Endothelial cell of umbilical vein (primary cell): ENCODE data around the gene UNC119. TPM values are rescaled to one million over a fixed set of nuclear protein-coding genes. Genes with fewer than 3 reads are reported as not detected.

Experiments used
- BruUV-seq: library from RNA; stranded (reverse); fragments of 400-500 nt; replicated peaks from 2 replicates; lab custom pipeline; 2021; lab: Mats Ljungman, UMichigan
- CTCF ChIA-PET: fragments of 300-600, 350-600 bp; sonication (Branson Sonifier 250); formaldehyde crosslinking; loops from one replicate; lab custom pipeline; 2021; ENCODE audit warnings: antibody characterized with exemption, inconsistent platforms; lab: Charles Lee
- POLR2A ChIA-PET: fragments of 300-600, 350-600 bp; sonication (Branson Sonifier 250); formaldehyde crosslinking; loops from one replicate; lab custom pipeline; 2021; ENCODE audit warnings: antibody characterized with exemption, inconsistent platforms; lab: Charles Lee
- DNase-seq: peaks from one replicate; pipeline ENCODE4 v3.0.0-alpha.2; 2011; ENCODE audit warnings: low read depth, low spot score
- FAIRE-seq: peaks from 2 replicates; lab custom pipeline; 2011; peaks lifted over from hg19 to GRCh38; lab: Jason Lieb, UNC
- H2AFZ ChIP-seq: 2 replicates; pipeline ENCODE4 v1.6.0; 2012; ENCODE audit warnings: low read depth, low read length, control low read depth, inconsistent platforms
- H3K27ac ChIP-seq: 2 replicates; pipeline ENCODE4 v1.5.1; 2011; ENCODE audit warnings: low read depth, mild to moderate bottlenecking, control low read depth, low read length, moderate library complexity; ENCODE audit not compliant: insufficient read depth
- H3K27me3 ChIP-seq, 2 experiments: 2 replicates each; pipeline versions ENCODE4 v1.6.0 to v1.6.1; 2011; ENCODE audit warnings: low read length in 2 of 2, mixed read lengths in 1 of 2; ENCODE audit not compliant: control insufficient read depth in 2 of 2, insufficient read depth in 2 of 2
- H3K36me3 ChIP-seq, 2 experiments: 2 replicates in 1 of 2; 3 replicates in 1 of 2; pipeline ENCODE4 v1.5.1; 2011; ENCODE audit warnings: low read length in 2 of 2, mild to moderate bottlenecking in 1 of 2, moderate library complexity in 1 of 2; ENCODE audit not compliant: control insufficient read depth in 2 of 2, insufficient read depth in 2 of 2; ENCODE audit errors: extremely low read depth in 1 of 2
- H3K4me1 ChIP-seq: 3 replicates; pipeline ENCODE4 v1.5.1; 2011; ENCODE audit warnings: mild to moderate bottlenecking, low read length; ENCODE audit not compliant: control insufficient read depth, insufficient read depth; ENCODE audit errors: extremely low read depth
- H3K4me2 ChIP-seq: 2 replicates; pipeline ENCODE4 v1.6.1; 2011; ENCODE audit warnings: low read length, control low read depth, mixed read lengths; ENCODE audit not compliant: insufficient read depth
- H3K4me3 ChIP-seq, 3 experiments: fragments of 200-600 bp in 1 of 3; sonication (generic), shearing (Covaris generic) in 1 of 3; replicated peaks in 1 of 3; 2 replicates each; pipeline ENCODE4 v1.5.1; 2011 to 2016; ENCODE audit warnings: control low read depth in 3 of 3, low read length in 3 of 3, mild to moderate bottlenecking in 2 of 3, inconsistent platforms in 1 of 3, low read depth in 1 of 3, moderate library complexity in 1 of 3; ENCODE audit not compliant: insufficient read depth in 1 of 3
- H3K79me2 ChIP-seq: 2 replicates; pipeline ENCODE4 v1.6.0; 2012; ENCODE audit warnings: low read length, inconsistent platforms; ENCODE audit not compliant: control insufficient read depth, insufficient read depth
- H3K9ac ChIP-seq: replicated peaks from 2 replicates; pipeline ENCODE3; 2011; ENCODE audit warnings: low read length, control low read depth; ENCODE audit not compliant: insufficient read depth; ENCODE audit errors: extremely low read depth
- H3K9me1 ChIP-seq: replicated peaks from 3 replicates; pipeline ENCODE4 v1.6.0; 2011; ENCODE audit warnings: mild to moderate bottlenecking, low read length; ENCODE audit not compliant: control insufficient read depth, insufficient read depth; ENCODE audit errors: extremely low read depth
- H3K9me3 ChIP-seq: replicated peaks from 2 replicates; pipeline ENCODE4 v1.5.1; 2012; ENCODE audit warnings: low read length, inconsistent platforms; ENCODE audit not compliant: control insufficient read depth, insufficient read depth
- H4K20me1 ChIP-seq: replicated peaks from 2 replicates; pipeline ENCODE3; 2011; ENCODE audit warnings: mild to moderate bottlenecking, low read length; ENCODE audit not compliant: control insufficient read depth, insufficient read depth; ENCODE audit errors: extremely low read depth
- EZH2 ChIP-seq: IDR thresholded peaks from 2 replicates; pipeline ENCODE4 v1.6.1; 2012; ENCODE audit warnings: borderline replicate concordance, low read depth, mild to moderate bottlenecking, moderate library complexity, low read length, inconsistent platforms; ENCODE audit not compliant: severe bottlenecking
- FOS ChIP-seq: IDR thresholded peaks from 2 replicates; pipeline ENCODE4 v1.6.1; 2011; ENCODE audit warnings: mild to moderate bottlenecking, low read length, moderate library complexity, borderline replicate concordance; ENCODE audit not compliant: insufficient read depth
- JUN ChIP-seq: IDR thresholded peaks from 2 replicates; pipeline ENCODE4 v1.6.1; 2011; ENCODE audit warnings: borderline replicate concordance, low read depth; ENCODE audit not compliant: insufficient read length, insufficient read depth
- MYC ChIP-seq: IDR thresholded peaks from one replicate; pipeline ENCODE4 v1.6.1; 2011; ENCODE audit warnings: mild to moderate bottlenecking, low read depth, low read length
- POLR2AphosphoS5 ChIP-seq: IDR thresholded peaks from 2 replicates; pipeline ENCODE4 v1.6.1; 2012; ENCODE audit warnings: low read depth, mild to moderate bottlenecking, control low read depth, low read length, moderate library complexity; ENCODE audit not compliant: insufficient read depth
- dilution Hi-C: fragments of 300-500 bp; cut with MboI; formaldehyde crosslinking; loops from one replicate; pipeline ENCODE4 v1.15.0; 2019; ENCODE audit warnings: low sequenced_read_pairs; ENCODE audit not compliant: extremely low pct_ligation_motif_present
- intact Hi-C: fragments of 100-400 bp; cut with micrococcal nuclease; formaldehyde crosslinking; loops from one replicate; pipeline ENCODE4 v1.10.0; 2022
- polyA plus RNA-seq, 4 experiments: library from polyadenylated mRNA; depleted of rRNA in 3 of 4; stranded (reverse) in 3 of 4; unstranded in 1 of 4; fragments of >200 nt; gene quantifications; 2 replicates each; pipeline versions ENCODE4 v1.2.1 to v1.2.3, GENCODE V29; 2011 to 2012; ENCODE audit warnings: missing spikeins in 1 of 4
- total RNA-seq: library from RNA; stranded (reverse); gene quantifications from 2 replicates; pipeline ENCODE4 v1.2.3, GENCODE V29; 2021
- TF ChIP-seq, protein P1 (sequence below): IDR thresholded peaks from 2 replicates; pipeline ENCODE4 v1.6.1; 2011; ENCODE audit not compliant: insufficient read depth, insufficient read length
- TF ChIP-seq, protein P2 (sequence below), 2 donors: IDR thresholded peaks; 1 replicate in 1 of 2; 2 replicates in 1 of 2; pipeline ENCODE4 v1.5.1; 2011; ENCODE audit warnings: low read length in 2 of 2, mild to moderate bottlenecking in 2 of 2, moderate library complexity in 2 of 2, control low read depth in 1 of 2, inconsistent platforms in 1 of 2, low read depth in 1 of 2; ENCODE audit not compliant: insufficient read depth in 1 of 2; ENCODE audit errors: extremely low read depth in 1 of 2

Gene UNC119
- total and polyA plus RNA-seq, 2 donors (not counting 3 experiments of a cell fraction or from before 2014, with no cell fraction given), result 26.3 to 67.8 TPM

- no peak within 1 kb of the TSS for H3K9ac ChIP-seq
- no peaks in the 10 kb centered on the region for H4K20me1 ChIP-seq
- ChIA-PET POLR2A (no interaction called here), CTCF (interaction anchor here (0.8 to 1.1 kb wide), 2 partner anchors 11 to 19 kb away, joined by 3 to 4 read pairs; no protein-coding TSS in a partner anchor)
- H3K27me3 ChIP-seq, result peaks cover 19 to 29% of the 10 kb centered on the region in 2 experiments
- no peaks in the 10 kb centered on the region for H3K79me2 ChIP-seq
- no peak within 1 kb of the TSS for H3K4me2 ChIP-seq
- H3K4me3 ChIP-seq, result no peak within 1 kb of the TSS
- no peaks in the 10 kb centered on the region for H3K9me1 ChIP-seq
- H3K27ac ChIP-seq, result no peak within 1 kb of the TSS
- FAIRE-seq (no peak), DNase-seq (no peak)
- no peaks in the 10 kb centered on the region for H3K9me3 ChIP-seq
- H3K4me1 ChIP-seq, result no peaks in the 10 kb centered on the region
- BruUV-seq, result no TSS peak
- H2AFZ ChIP-seq, result no peak within 1 kb of the TSS
- dilution Hi-C loops (no loop called here), intact Hi-C loops (no loop called here)
- H3K36me3 ChIP-seq, result no peaks in the 10 kb centered on the region
- TF ChIP-seq MYC (no peak), EZH2 (no peak), FOS (no peak), POLR2AphosphoS5 (no peak), JUN (no peak)
- TF ChIP-seq, protein P1, sequence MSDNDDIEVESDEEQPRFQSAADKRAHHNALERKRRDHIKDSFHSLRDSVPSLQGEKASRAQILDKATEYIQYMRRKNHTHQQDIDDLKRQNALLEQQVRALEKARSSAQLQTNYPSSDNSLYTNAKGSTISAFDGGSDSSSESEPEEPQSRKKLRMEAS, result no peak
- TF ChIP-seq, protein P2, sequence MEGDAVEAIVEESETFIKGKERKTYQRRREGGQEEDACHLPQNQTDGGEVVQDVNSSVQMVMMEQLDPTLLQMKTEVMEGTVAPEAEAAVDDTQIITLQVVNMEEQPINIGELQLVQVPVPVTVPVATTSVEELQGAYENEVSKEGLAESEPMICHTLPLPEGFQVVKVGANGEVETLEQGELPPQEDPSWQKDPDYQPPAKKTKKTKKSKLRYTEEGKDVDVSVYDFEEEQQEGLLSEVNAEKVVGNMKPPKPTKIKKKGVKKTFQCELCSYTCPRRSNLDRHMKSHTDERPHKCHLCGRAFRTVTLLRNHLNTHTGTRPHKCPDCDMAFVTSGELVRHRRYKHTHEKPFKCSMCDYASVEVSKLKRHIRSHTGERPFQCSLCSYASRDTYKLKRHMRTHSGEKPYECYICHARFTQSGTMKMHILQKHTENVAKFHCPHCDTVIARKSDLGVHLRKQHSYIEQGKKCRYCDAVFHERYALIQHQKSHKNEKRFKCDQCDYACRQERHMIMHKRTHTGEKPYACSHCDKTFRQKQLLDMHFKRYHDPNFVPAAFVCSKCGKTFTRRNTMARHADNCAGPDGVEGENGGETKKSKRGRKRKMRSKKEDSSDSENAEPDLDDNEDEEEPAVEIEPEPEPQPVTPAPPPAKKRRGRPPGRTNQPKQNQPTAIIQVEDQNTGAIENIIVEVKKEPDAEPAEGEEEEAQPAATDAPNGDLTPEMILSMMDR (IDR thresholded peaks at IDR 0.05; ENCODE audit: extremely low read depth in 1 of 2, insufficient read depth in 1 of 2, low read depth in 1 of 2, low read length in 2 of 2), result no peak
These were observed 46.3 kb downstream of the UNC119 start, which contains the start of gene FOXN1 for GRCh38 chr17:28505986-28506665. Gene FOXN1, plus strand, starts transcription at chr17:28506348. Its CDS starts 17,622 bp downstream, at chr17:28523970.
